NOMO-1 treated with dmso at 0.1 percent for 144 hours (cell line): ENCODE results near the gene GNPDA1.

ENCODE experiments used
- DNase-seq: peaks from one replicate; lab custom pipeline; 2025; ENCODE audit not compliant: unreplicated experiment; lab: John Stamatoyannopoulos, UW

The GNPDA1 gene

GRCh38 chr5:141958546-141959172, 54.2 kb downstream of the GNPDA1 start:
- DNase-seq: no peak

GRCh38 chr5:141958113-141958512, 54.7 kb downstream of the GNPDA1 start, which contains the start of gene PCDH12:
Gene PCDH12, minus strand, starts transcription at chr5:141958202. Its CDS starts 351 bp downstream, at chr5:141957851.
- DNase-seq: no peak

GRCh38 chr5:141957367-141957996, 55.3 kb downstream of the GNPDA1 start:
- peak; percentile 9 for DNase-seq

GRCh38 chr5:141954194-141954593, 58.6 kb downstream of the GNPDA1 start:
- peak; percentile 27 for DNase-seq

- DNase-seq: no peak
These were observed 60.8 kb downstream of the GNPDA1 start for GRCh38 chr5:141952020-141952419.

GRCh38 chr5:141951332-141951781, 61.5 kb downstream of the GNPDA1 start:
- no peak for DNase-seq
